Placental pericyte (primary cell): ENCODE results near the gene PPIH. TPM values are rescaled to one million over a fixed set of nuclear protein-coding genes. Genes with fewer than 3 reads are reported as not detected.

Experiments used
- total RNA-seq: library from RNA; depleted of rRNA; stranded (reverse); fragments of >200 nt; gene quantifications from 2 replicates; pipeline ENCODE4 v1.2.3, GENCODE V29; 2012

The PPIH gene
- 10.5 and 26.5 TPM in 2 replicates for total RNA-seq

GRCh38 chr1:42657981-42658876 is at the start of gene PPIH:
PPIH (plus strand) TSS chr1:42658423; CDS start chr1:42658447, 24 bp downstream.

DNA sequence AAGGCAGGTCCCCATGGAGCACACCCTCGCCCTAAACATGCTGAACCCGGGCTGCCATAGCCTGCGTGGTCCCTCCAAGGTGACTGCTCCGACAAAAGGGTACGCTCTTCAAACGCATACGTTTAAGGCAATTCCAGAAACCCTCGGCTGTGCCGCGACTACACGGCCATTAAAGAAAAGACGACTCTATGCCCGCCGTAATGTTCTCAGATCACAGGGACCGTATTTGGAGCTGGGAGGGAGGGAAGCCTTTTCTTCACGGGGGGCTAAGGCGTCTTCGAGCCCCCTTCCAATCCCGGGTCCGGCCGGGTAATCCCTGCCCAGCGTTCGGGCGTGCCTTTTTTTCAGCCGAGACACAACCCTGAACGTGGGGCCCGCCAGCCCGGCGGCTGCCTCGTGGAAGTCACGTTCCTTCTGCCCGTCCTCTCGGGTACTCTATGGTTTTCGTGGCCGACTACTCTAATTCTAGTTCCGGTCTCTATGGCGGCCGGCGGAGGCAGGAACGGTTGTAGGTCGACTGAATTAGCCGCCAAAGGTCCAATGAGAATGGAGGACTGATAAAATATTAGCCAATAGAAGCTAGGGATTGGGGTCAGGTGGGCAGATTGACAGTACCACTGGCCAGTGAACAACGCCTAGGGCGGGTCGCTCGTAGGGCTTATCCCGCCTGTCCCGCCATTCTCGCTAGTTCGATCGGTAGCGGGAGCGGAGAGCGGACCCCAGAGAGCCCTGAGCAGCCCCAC is 23.7 kb downstream of the PPIH start, which contains the start of gene YBX1:
Gene YBX1 (plus strand): TSS at position 678 of the 743 bp plus-strand sequence. CDS start 148 bp downstream, outside the sequence.

Other genes starting within 250 kb of the PPIH start
- 0.14 and 0.66 TPM in 2 replicates for gene ZMYND12, start 202.4 kb upstream of the PPIH start, total RNA-seq
- 34.1 and 50.7 TPM in 2 replicates for gene PPCS, start 201.9 kb upstream of the PPIH start, total RNA-seq
- gene CCDC30, start 195.1 kb upstream of the PPIH start, total RNA-seq, result 0.43 and 0.66 TPM in 2 replicates
- gene YBX1, start 24.0 kb downstream of the PPIH start, total RNA-seq, result 547 and 612 TPM in 2 replicates
- gene CLDN19, start 81.8 kb downstream of the PPIH start, total RNA-seq, result not detected in 2 replicates
- 173 and 243 TPM in 2 replicates for gene P3H1, start 108.6 kb downstream of the PPIH start, total RNA-seq
- gene C1orf50, start 108.8 kb downstream of the PPIH start, total RNA-seq, result 3.3 TPM in 2 replicates
- under 0.01 TPM in 1 of 2 replicates, not detected in the other for gene TMEM269, start 126.6 kb downstream of the PPIH start, total RNA-seq
- gene ERMAP, start 158.7 kb downstream of the PPIH start, total RNA-seq, result 11.3 and 22.1 TPM in 2 replicates
- gene SVBP, start 159.0 kb downstream of the PPIH start, total RNA-seq, result 10.6 and 11.6 TPM in 2 replicates
- 5.9 and 6.3 TPM in 2 replicates for gene ZNF691, start 188.2 kb downstream of the PPIH start, total RNA-seq